MM.1S (cell line): Measurements from ENCODE around the gene COL25A1.
A peak's percentile ranks its signal among the peaks of the same experiment; 100 is the strongest.

Experiments
- DNase-seq: peaks from one replicate; pipeline ENCODE4 v3.0.0-alpha.2; 2015
- H2AFZ ChIP-seq: fragments of 300-600 bp; sonication (generic); 2 replicates; pipeline ENCODE4 v1.6.0; 2016; ENCODE audit warnings: antibody characterized with exemption, low read length
- H3F3A ChIP-seq: fragments of 300-600 bp; sonication (generic); 2 replicates; pipeline ENCODE4 v1.6.1; 2016; ENCODE audit warnings: mild to moderate bottlenecking, antibody characterized with exemption, low read length, moderate library complexity, mixed read lengths; ENCODE audit not compliant: insufficient read depth
- H3K27ac ChIP-seq: fragments of 300-600 bp; sonication (generic); 2 replicates; pipeline ENCODE4 v1.5.1; 2016; ENCODE audit warnings: mild to moderate bottlenecking, low read length
- H3K27me3 ChIP-seq: fragments of 300-600 bp; sonication (generic); replicated peaks from 2 replicates; pipeline ENCODE4 v1.6.0; 2016; ENCODE audit warnings: low read length; ENCODE audit not compliant: insufficient read depth
- H3K36me3 ChIP-seq: fragments of 300-600 bp; sonication (generic); replicated peaks from 2 replicates; pipeline ENCODE4 v1.6.1; 2016; ENCODE audit warnings: mild to moderate bottlenecking, low read length, mixed read lengths; ENCODE audit not compliant: insufficient read depth
- H3K4me1 ChIP-seq: fragments of 300-600 bp; sonication (generic); 2 replicates; pipeline ENCODE4 v1.6.1; 2016; ENCODE audit warnings: low read length, mixed read lengths
- H3K4me2 ChIP-seq: fragments of 300-600 bp; sonication (generic); 2 replicates; pipeline ENCODE4 v1.6.0; 2016; ENCODE audit warnings: low read depth, low read length
- H3K4me3 ChIP-seq: fragments of 300-600 bp; sonication (generic); 2 replicates; pipeline ENCODE4 v1.5.1; 2016; ENCODE audit warnings: low read length, mixed read lengths
- H3K79me2 ChIP-seq: fragments of 300-600 bp; sonication (generic); 2 replicates; pipeline ENCODE4 v1.6.1; 2016; ENCODE audit warnings: mixed run types, low read length, mixed read lengths
- H3K9ac ChIP-seq: fragments of 300-600 bp; sonication (generic); 2 replicates; pipeline ENCODE4 v1.6.1; 2016; ENCODE audit warnings: low read length, mixed read lengths
- H3K9me2 ChIP-seq: fragments of 300-600 bp; sonication (generic); replicated peaks from 2 replicates; pipeline ENCODE4 v1.6.1; 2016; ENCODE audit warnings: mild to moderate bottlenecking, low read length, mixed read lengths; ENCODE audit not compliant: insufficient read depth
- H3K9me3 ChIP-seq: fragments of 300-600 bp; sonication (generic); replicated peaks from 2 replicates; pipeline ENCODE4 v1.6.1; 2016; ENCODE audit warnings: mild to moderate bottlenecking, low read length, mixed read lengths; ENCODE audit not compliant: insufficient read depth
- H4K20me1 ChIP-seq: fragments of 300-600 bp; sonication (generic); 2 replicates; pipeline ENCODE4 v1.6.1; 2016; ENCODE audit warnings: mild to moderate bottlenecking, low read length, moderate library complexity, mixed read lengths; ENCODE audit not compliant: insufficient read depth
- CTCF ChIP-seq: fragments of 300-600 bp; sonication (generic); IDR thresholded peaks from 2 replicates; pipeline ENCODE4 v1.5.1; 2016; ENCODE audit warnings: antibody characterized with exemption, low read length, mixed read lengths
- EZH2 ChIP-seq: fragments of 300-600 bp; sonication (generic); optimal IDR thresholded peaks from 2 replicates; pipeline ENCODE3; 2017; ENCODE audit warnings: low read depth, mild to moderate bottlenecking, antibody characterized with exemption, low read length, mixed read lengths
- EZH2phosphoT487 ChIP-seq: fragments of 300-600 bp; sonication (generic); IDR thresholded peaks from 2 replicates; pipeline ENCODE4 v1.6.1; 2018; ENCODE audit warnings: antibody characterized with exemption, low read length

The COL25A1 gene

DNA sequence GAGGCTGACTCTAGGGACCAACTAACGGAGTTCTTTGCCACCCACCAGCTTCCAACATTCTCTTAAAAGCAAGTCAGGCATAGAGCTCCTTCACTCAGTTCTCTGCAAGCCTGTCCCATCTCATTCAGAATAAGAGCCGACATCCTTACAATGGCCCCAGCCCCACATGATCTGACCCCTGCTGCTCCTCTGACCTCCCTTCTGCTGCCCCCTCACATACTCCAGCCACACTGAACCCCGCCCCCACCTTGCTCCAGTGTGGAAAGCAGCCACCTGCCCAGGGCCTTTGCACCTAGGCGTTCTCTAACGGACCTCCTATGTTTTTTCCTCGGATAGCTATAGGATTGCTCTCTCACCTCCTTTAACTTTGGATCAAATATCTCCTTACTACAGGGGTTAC, 396.5 kb downstream of the COL25A1 start:
- Histone ChIP-seq H3K9me3 (no peaks in the 10 kb centered on the region), H3K27me3 (no peaks in the 10 kb centered on the region), H3K79me2 (no peaks in the 10 kb centered on the region), H3F3A (no peaks in the 10 kb centered on the region), H4K20me1 (no peaks in the 10 kb centered on the region), H2AFZ (no peak overlapping the region), H3K9me2 (no peaks in the 10 kb centered on the region), H3K4me1 (no peaks in the 10 kb centered on the region), H3K4me2 (no peak overlapping the region), H3K9ac (no peak overlapping the region), H3K36me3 (no peaks in the 10 kb centered on the region), H3K27ac (no peak overlapping the region), H3K4me3 (no peak overlapping the region)
- no peak for DNase-seq
- TF ChIP-seq EZH2phosphoT487, result no peak
- TF ChIP-seq EZH2, result no peak
- TF ChIP-seq CTCF, result no peak

- no peaks in the 10 kb centered on the region for H3K4me1 ChIP-seq
- H2AFZ ChIP-seq, result no peak overlapping the region
- no peak overlapping the region for H3K27ac ChIP-seq
- H3K36me3 ChIP-seq, result no peaks in the 10 kb centered on the region
- TF ChIP-seq EZH2, result no peak
- no peak for TF ChIP-seq CTCF
- no peak for TF ChIP-seq EZH2phosphoT487
- no peak overlapping the region for H3K4me3 ChIP-seq
- no peaks in the 10 kb centered on the region for H4K20me1 ChIP-seq
- H3K27me3 ChIP-seq, result no peaks in the 10 kb centered on the region
- no peaks in the 10 kb centered on the region for H3K9me2 ChIP-seq
- no peaks in the 10 kb centered on the region for H3K79me2 ChIP-seq
- H3K9ac ChIP-seq, result no peak overlapping the region
- no peaks in the 10 kb centered on the region for H3F3A ChIP-seq
- no peak overlapping the region for H3K4me2 ChIP-seq
- H3K9me3 ChIP-seq, result no peaks in the 10 kb centered on the region
- DNase-seq, result no peak
Measured at GRCh38 chr4:108903464-108904221, 398.8 kb downstream of the COL25A1 start.

DNA sequence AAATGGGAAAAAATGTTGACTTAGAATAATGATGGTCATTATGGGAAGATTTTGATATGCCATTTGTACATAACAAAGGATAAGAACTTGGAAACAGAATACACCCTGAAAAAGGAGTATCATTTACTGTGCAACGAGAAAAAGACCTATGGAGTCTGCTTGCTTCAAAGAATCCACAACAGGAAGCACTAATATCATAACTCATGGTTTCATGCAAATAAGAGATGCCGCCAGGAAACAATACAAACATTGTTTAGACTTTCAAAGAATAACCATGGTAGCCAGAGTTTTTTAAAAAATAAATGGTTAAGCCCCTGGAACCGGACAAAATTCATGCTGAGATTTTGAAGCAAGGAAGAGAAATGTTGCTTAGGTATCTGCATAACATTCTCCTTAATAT, 399.7 kb downstream of the COL25A1 start:
- Histone ChIP-seq H2AFZ (no peak overlapping the region), H3K9me2 (no peaks in the 10 kb centered on the region)
- TF ChIP-seq EZH2, result no peak
- no peak for TF ChIP-seq EZH2phosphoT487
- no peak for TF ChIP-seq CTCF

More for the DNA sequence above, 399.7 kb downstream of the COL25A1 start:
- H3K79me2 ChIP-seq, result no peaks in the 10 kb centered on the region
- H3K27ac ChIP-seq, result no peak overlapping the region
- peak; percentile 24 for DNase-seq
- no peak overlapping the region for H3K4me2 ChIP-seq
- H3K27me3 ChIP-seq, result no peaks in the 10 kb centered on the region
- H3F3A ChIP-seq, result no peaks in the 10 kb centered on the region
- H3K4me3 ChIP-seq, result no peak overlapping the region
- no peaks in the 10 kb centered on the region for H3K9me3 ChIP-seq
- no peaks in the 10 kb centered on the region for H3K4me1 ChIP-seq
- no peak overlapping the region for H3K9ac ChIP-seq
- H4K20me1 ChIP-seq, result no peaks in the 10 kb centered on the region
- H3K36me3 ChIP-seq, result no peaks in the 10 kb centered on the region
